ENCODE results near the gene RFESD.

RFESD gene

DNA sequence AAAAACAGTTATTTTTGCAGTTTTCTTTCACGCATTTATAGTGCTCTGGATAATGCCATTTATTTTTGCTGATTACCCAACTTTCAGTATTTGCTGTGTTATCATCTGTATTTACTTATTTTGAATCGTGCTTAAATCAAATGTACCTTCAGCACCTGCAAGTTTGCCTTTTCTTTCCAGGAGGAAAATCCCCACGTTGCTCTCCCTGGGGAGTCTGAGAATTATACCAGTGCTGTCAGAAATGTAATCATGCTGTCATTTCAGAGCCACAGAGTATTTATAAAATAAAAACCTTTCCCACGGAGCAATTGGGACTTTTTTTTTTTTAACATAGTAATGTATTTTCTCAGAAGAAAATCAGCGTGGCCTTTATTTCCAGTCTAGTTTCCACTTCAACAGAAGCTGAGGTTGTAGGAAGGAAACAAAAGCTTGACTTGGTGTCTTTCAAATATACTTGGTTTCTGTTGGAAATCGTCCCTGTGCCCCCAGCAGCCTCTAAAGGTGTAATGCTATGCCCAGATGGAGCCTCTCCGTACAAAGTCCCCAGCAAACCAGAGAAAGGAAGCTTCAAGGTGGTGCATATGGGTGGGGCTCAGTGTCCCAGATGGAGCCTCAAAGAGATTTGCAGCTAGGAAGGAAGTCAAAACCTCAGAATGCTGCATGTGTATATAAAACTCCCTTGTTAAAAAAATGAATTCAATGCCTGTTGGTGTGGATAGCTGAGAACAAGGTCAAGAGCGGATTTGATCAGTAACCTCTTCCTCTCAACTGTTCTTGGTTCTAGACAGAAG is 24.5 kb upstream of the RFESD start:
- H3K23ac ChIP-seq (ENCODE audit: low read depth, low read length, poor library complexity): no peak overlapping the region
- no CpG with 5 or more reads among the region's 8 CpGs for WGBS, 2 donors (ENCODE audit: extremely low coverage in 2 of 2, insufficient read length in 2 of 2, insufficient replicate concordance in 1 of 2)

DNA sequence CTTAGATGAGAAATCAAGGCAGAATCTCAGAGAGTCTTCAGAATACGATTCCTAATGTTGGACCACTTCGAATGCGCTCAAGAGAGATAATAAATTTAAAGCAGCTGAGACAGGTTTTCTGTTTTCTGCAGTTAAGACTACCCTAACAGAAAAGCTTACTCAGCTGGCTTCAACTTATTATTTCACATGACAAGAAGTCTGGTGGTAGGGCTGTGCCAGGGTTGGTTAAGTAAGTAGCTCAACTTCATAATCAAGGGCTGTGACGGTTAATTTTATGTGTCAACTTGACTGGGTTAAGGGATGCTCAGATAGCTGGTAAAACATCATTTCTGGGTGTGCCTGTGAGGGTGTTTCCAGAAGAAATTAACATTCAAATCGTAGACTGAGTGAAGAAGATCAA is 22.9 kb upstream of the RFESD start:
- Histone ChIP-seq H3K14ac (ENCODE audit: low read length) (no peak overlapping the region), H2BK12ac (ENCODE audit: low read length) (no peak overlapping the region), H2AK5ac (ENCODE audit: low read depth, low read length) (no peak overlapping the region), H3K4ac (ENCODE audit: low read length) (no peak overlapping the region), H3K4me2 (ENCODE audit: insufficient read depth, low read length, poor library complexity, severe bottlenecking) (no peak overlapping the region), H2BK5ac (ENCODE audit: low read length) (no peak overlapping the region), H3K9me3 (replicated peaks in 1 of 2; ENCODE audit: control insufficient read depth in 2 of 2, insufficient read depth in 1 of 2, low read depth in 1 of 2, low read length in 2 of 2) (peaks cover 0 to 5% of the 10 kb centered on the region in 2 donors), H3K36me3 (replicated peaks in 1 of 2; ENCODE audit: control insufficient read depth in 2 of 2, insufficient read depth in 2 of 2, low read length in 2 of 2) (no peaks in the 10 kb centered on the region), H3K79me1 (ENCODE audit: low read depth, low read length) (no peaks in the 10 kb centered on the region), H2AFZ (ENCODE audit: low read length) (no peak overlapping the region), H2BK120ac (ENCODE audit: low read depth, low read length) (no peak overlapping the region), H3K4me3 (ENCODE audit: low read length in 2 of 2) (no peak overlapping the region), H2BK15ac (ENCODE audit: low read length) (no peak overlapping the region), H4K8ac (ENCODE audit: low read depth, low read length) (no peak overlapping the region), H3K18ac (ENCODE audit: low read length) (no peak overlapping the region), H3K23ac (ENCODE audit: low read depth, low read length, poor library complexity) (no peak overlapping the region), H3K4me1 (ENCODE audit: control insufficient read depth in 2 of 2, insufficient read depth in 1 of 2, low read depth in 1 of 2, low read length in 2 of 2) (peaks cover 4 to 7% of the 10 kb centered on the region in 2 donors), H3K9ac (ENCODE audit: low read depth, low read length, poor library complexity) (no peak overlapping the region), H4K91ac (ENCODE audit: low read depth, low read length, poor library complexity) (no peak overlapping the region), H3K27me3 (ENCODE audit: control insufficient read depth in 3 of 3, insufficient read depth in 3 of 3, low read depth in 1 of 3, low read length in 3 of 3) (peaks cover 13 to 78% (median 40%) of the 10 kb centered on the region in 3 experiments), H3K27ac (replicated peaks; ENCODE audit: low read length) (no peak overlapping the region)
- DNase-seq (ENCODE audit: low spot score): no peak
- no CpG with 5 or more reads among the region's 5 CpGs for WGBS, 2 donors (ENCODE audit: extremely low coverage in 2 of 2, insufficient read length in 2 of 2, insufficient replicate concordance in 1 of 2)

More for the DNA sequence above, 24.5 kb upstream of the RFESD start:
- Histone ChIP-seq H3K36me3 (replicated peaks in 1 of 2; ENCODE audit: control insufficient read depth in 2 of 2, insufficient read depth in 2 of 2, low read length in 2 of 2) (no peaks in the 10 kb centered on the region), H2AFZ (ENCODE audit: low read length) (peak overlapping the region; percentile 100), H2BK15ac (ENCODE audit: low read length) (no peak overlapping the region), H3K14ac (ENCODE audit: low read length) (no peak overlapping the region), H3K4me2 (ENCODE audit: insufficient read depth, low read length, poor library complexity, severe bottlenecking) (no peak overlapping the region), H2BK5ac (ENCODE audit: low read length) (no peak overlapping the region), H3K4me3 (ENCODE audit: low read length in 2 of 2) (no peak overlapping the region), H3K18ac (ENCODE audit: low read length) (no peak overlapping the region), H3K4me1 (ENCODE audit: control insufficient read depth in 2 of 2, insufficient read depth in 1 of 2, low read depth in 1 of 2, low read length in 2 of 2) (peaks cover 4 to 7% of the 10 kb centered on the region in 2 donors), H2AK5ac (ENCODE audit: low read depth, low read length) (no peak overlapping the region), H3K27me3 (ENCODE audit: control insufficient read depth in 3 of 3, insufficient read depth in 3 of 3, low read depth in 1 of 3, low read length in 3 of 3) (peaks cover 13 to 93% (median 42%) of the 10 kb centered on the region in 3 experiments), H3K9ac (ENCODE audit: low read depth, low read length, poor library complexity) (no peak overlapping the region), H2BK120ac (ENCODE audit: low read depth, low read length) (no peak overlapping the region), H3K79me1 (ENCODE audit: low read depth, low read length) (no peaks in the 10 kb centered on the region), H4K8ac (ENCODE audit: low read depth, low read length) (no peak overlapping the region), H2BK12ac (ENCODE audit: low read length) (no peak overlapping the region), H3K9me3 (replicated peaks in 1 of 2; ENCODE audit: control insufficient read depth in 2 of 2, insufficient read depth in 1 of 2, low read depth in 1 of 2, low read length in 2 of 2) (peaks cover 0 to 8% of the 10 kb centered on the region in 2 donors), H3K4ac (ENCODE audit: low read length) (no peak overlapping the region), H4K91ac (ENCODE audit: low read depth, low read length, poor library complexity) (no peak overlapping the region), H3K27ac (replicated peaks; ENCODE audit: low read length) (no peak overlapping the region)
- DNase-seq (ENCODE audit: low spot score): no peak

DNA sequence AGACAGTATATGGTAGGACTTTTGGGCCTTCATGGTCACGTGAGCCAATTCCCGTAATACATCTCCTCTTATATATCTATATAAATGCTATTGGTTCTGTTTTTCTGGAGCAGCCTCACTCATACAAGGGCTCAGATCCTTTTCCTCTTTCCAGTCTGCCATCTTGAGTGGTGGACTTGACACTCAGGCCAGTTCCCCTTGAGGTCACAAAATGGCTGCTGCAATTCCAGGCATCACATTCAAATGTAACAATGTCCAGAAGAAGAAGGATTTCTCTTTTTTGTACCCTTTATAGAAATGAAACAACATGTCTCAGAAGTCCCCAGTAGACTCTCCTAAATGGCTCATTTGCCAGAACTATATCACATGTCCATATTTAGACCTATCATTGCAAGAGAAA is 22.2 kb upstream of the RFESD start:
- no peak overlapping the region for H2BK15ac ChIP-seq (ENCODE audit: low read length)
- no peak overlapping the region for H2BK5ac ChIP-seq (ENCODE audit: low read length)
- H3K27me3 ChIP-seq (ENCODE audit: control insufficient read depth in 3 of 3, insufficient read depth in 3 of 3, low read depth in 1 of 3, low read length in 3 of 3): peaks cover 13 to 71% (median 33%) of the 10 kb centered on the region in 3 experiments
- no peak overlapping the region for H2AFZ ChIP-seq (ENCODE audit: low read length)
- peaks cover 0 to 8% of the 10 kb centered on the region in 2 donors for H3K9me3 ChIP-seq (replicated peaks in 1 of 2; ENCODE audit: control insufficient read depth in 2 of 2, insufficient read depth in 1 of 2, low read depth in 1 of 2, low read length in 2 of 2)
- H3K27ac ChIP-seq (replicated peaks; ENCODE audit: low read length): no peak overlapping the region
- no peak overlapping the region for H3K9ac ChIP-seq (ENCODE audit: low read depth, low read length, poor library complexity)
- no peak overlapping the region for H4K8ac ChIP-seq (ENCODE audit: low read depth, low read length)
- DNase-seq (ENCODE audit: low spot score): no peak
- H3K79me1 ChIP-seq (ENCODE audit: low read depth, low read length): no peaks in the 10 kb centered on the region
- H4K91ac ChIP-seq (ENCODE audit: low read depth, low read length, poor library complexity): no peak overlapping the region
- no peak overlapping the region for H2BK120ac ChIP-seq (ENCODE audit: low read depth, low read length)
- H2BK12ac ChIP-seq (ENCODE audit: low read length): no peak overlapping the region
- H3K4me3 ChIP-seq (ENCODE audit: low read length in 2 of 2): no peak overlapping the region
- H3K23ac ChIP-seq (ENCODE audit: low read depth, low read length, poor library complexity): no peak overlapping the region
- H2AK5ac ChIP-seq (ENCODE audit: low read depth, low read length): no peak overlapping the region
- H3K18ac ChIP-seq (ENCODE audit: low read length): no peak overlapping the region
- no peak overlapping the region for H3K4me2 ChIP-seq (ENCODE audit: insufficient read depth, low read length, poor library complexity, severe bottlenecking)
- no peak overlapping the region for H3K4ac ChIP-seq (ENCODE audit: low read length)
- H3K4me1 ChIP-seq (ENCODE audit: control insufficient read depth in 2 of 2, insufficient read depth in 1 of 2, low read depth in 1 of 2, low read length in 2 of 2): peaks cover 4 to 7% of the 10 kb centered on the region in 2 donors
- H3K14ac ChIP-seq (ENCODE audit: low read length): no peak overlapping the region
- H3K36me3 ChIP-seq (replicated peaks in 1 of 2; ENCODE audit: control insufficient read depth in 2 of 2, insufficient read depth in 2 of 2, low read length in 2 of 2): no peaks in the 10 kb centered on the region
- no CpG with 5 or more reads among the region's 2 CpGs for WGBS, 2 donors (ENCODE audit: extremely low coverage in 2 of 2, insufficient read length in 2 of 2, insufficient replicate concordance in 1 of 2)

DNA sequence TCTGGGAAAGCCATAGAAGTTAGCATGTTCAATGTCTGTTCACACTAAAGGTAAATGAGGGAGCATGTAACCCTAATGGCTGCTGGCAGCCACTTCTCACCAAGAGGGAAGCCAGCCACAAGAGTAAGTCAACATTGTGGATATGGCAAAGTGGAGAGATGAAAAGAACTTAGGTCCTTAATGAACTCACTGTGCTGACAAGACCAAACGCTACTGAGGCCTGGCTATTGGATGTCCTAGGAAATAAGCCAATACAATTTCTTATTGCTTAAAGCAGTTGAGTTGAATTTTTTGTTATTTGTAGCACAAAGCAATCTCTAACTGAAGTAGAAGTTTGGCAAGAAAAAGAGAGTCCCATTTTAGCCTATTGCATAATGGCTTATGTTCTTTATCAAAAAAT is 19.9 kb upstream of the RFESD start:
- H3K4me2 ChIP-seq (ENCODE audit: insufficient read depth, low read length, poor library complexity, severe bottlenecking): no peak overlapping the region
- H2BK15ac ChIP-seq (ENCODE audit: low read length): no peak overlapping the region
- H3K36me3 ChIP-seq (replicated peaks in 1 of 2; ENCODE audit: control insufficient read depth in 2 of 2, insufficient read depth in 2 of 2, low read length in 2 of 2): no peaks in the 10 kb centered on the region
- H3K4ac ChIP-seq (ENCODE audit: low read length): no peak overlapping the region
- peaks cover 0 to 48% (median 10%) of the 10 kb centered on the region in 3 experiments for H3K27me3 ChIP-seq (ENCODE audit: control insufficient read depth in 3 of 3, insufficient read depth in 3 of 3, low read depth in 1 of 3, low read length in 3 of 3)
- H4K8ac ChIP-seq (ENCODE audit: low read depth, low read length): no peak overlapping the region
- H4K91ac ChIP-seq (ENCODE audit: low read depth, low read length, poor library complexity): no peak overlapping the region
- no peak overlapping the region for H3K18ac ChIP-seq (ENCODE audit: low read length)
- no peak overlapping the region for H2BK12ac ChIP-seq (ENCODE audit: low read length)
- H3K4me1 ChIP-seq (ENCODE audit: control insufficient read depth in 2 of 2, insufficient read depth in 1 of 2, low read depth in 1 of 2, low read length in 2 of 2): no peaks in the 10 kb centered on the region
- H2AFZ ChIP-seq (ENCODE audit: low read length): no peak overlapping the region
- no peak overlapping the region for H2AK5ac ChIP-seq (ENCODE audit: low read depth, low read length)
- no peak overlapping the region for H2BK120ac ChIP-seq (ENCODE audit: low read depth, low read length)
- no peak for DNase-seq (ENCODE audit: low spot score)
- peaks cover 0 to 8% of the 10 kb centered on the region in 2 donors for H3K9me3 ChIP-seq (replicated peaks in 1 of 2; ENCODE audit: control insufficient read depth in 2 of 2, insufficient read depth in 1 of 2, low read depth in 1 of 2, low read length in 2 of 2)
- no peak overlapping the region for H3K27ac ChIP-seq (replicated peaks; ENCODE audit: low read length)
- H2BK5ac ChIP-seq (ENCODE audit: low read length): no peak overlapping the region
- H3K14ac ChIP-seq (ENCODE audit: low read length): no peak overlapping the region
- H3K23ac ChIP-seq (ENCODE audit: low read depth, low read length, poor library complexity): no peak overlapping the region
- no peak overlapping the region for H3K9ac ChIP-seq (ENCODE audit: low read depth, low read length, poor library complexity)
- no CpG with 5 or more reads among the region's 1 CpG for WGBS, 2 donors (ENCODE audit: extremely low coverage in 2 of 2, insufficient read length in 2 of 2, insufficient replicate concordance in 1 of 2)
- no peak overlapping the region for H3K4me3 ChIP-seq (ENCODE audit: low read length in 2 of 2)
- H3K79me1 ChIP-seq (ENCODE audit: low read depth, low read length): no peaks in the 10 kb centered on the region

All from neuronal stem cell (in vitro differentiated cells).